HEK293 (cell line): ENCODE data around the gene RACGAP1.

Experiments
- EGR2 ChIP-seq: fragments of 450-650 bp; formaldehyde crosslinking; IDR thresholded peaks from 2 replicates; pipeline ENCODE4 v1.5.1; 2016; ENCODE audit warnings: low read depth, missing biosample characterization, missing genetic modification characterization
- HIC1 ChIP-seq: fragments of 450-650 bp; formaldehyde crosslinking; IDR thresholded peaks from 2 replicates; pipeline ENCODE4 v1.5.1; 2016; ENCODE audit warnings: missing biosample characterization, missing genetic modification characterization
- HOXC10 ChIP-seq: sonication (generic); formaldehyde crosslinking; IDR thresholded peaks from 2 replicates; pipeline ENCODE4 v1.8.1; 2023; ENCODE audit warnings: mild to moderate bottlenecking, missing genetic modification reagents
- IKZF3 ChIP-seq: fragments of 450-650 bp; IDR thresholded peaks from 2 replicates; pipeline ENCODE4 v1.5.0; 2018; ENCODE audit warnings: missing biosample characterization, mild to moderate bottlenecking, missing genetic modification characterization, moderate library complexity
- PRDM6 ChIP-seq: fragments of 450-650 bp; formaldehyde crosslinking; IDR thresholded peaks from 2 replicates; pipeline ENCODE4 v1.5.1; 2017; ENCODE audit warnings: missing biosample characterization, missing genetic modification characterization
- SETDB1 ChIP-seq: IDR thresholded peaks from one replicate; pipeline ENCODE4 v1.6.1; 2017; ENCODE audit warnings: mild to moderate bottlenecking, low read length, moderate library complexity, mixed read lengths; ENCODE audit not compliant: insufficient read length
- ZBTB10 ChIP-seq: fragments of 450-650 bp; formaldehyde crosslinking; IDR thresholded peaks from 2 replicates; pipeline ENCODE4 v1.5.1; 2016; ENCODE audit warnings: missing biosample characterization, missing genetic modification characterization
- ZBTB7A ChIP-seq: fragments of 450-650 bp; formaldehyde crosslinking; IDR thresholded peaks from 2 replicates; pipeline ENCODE4 v1.5.1; 2016; ENCODE audit warnings: low read depth, missing biosample characterization, missing genetic modification characterization
- ZFP41 ChIP-seq: fragments of 450-650 bp; formaldehyde crosslinking; IDR thresholded peaks from 2 replicates; pipeline ENCODE4 v1.5.1; 2016; ENCODE audit warnings: missing biosample characterization, missing genetic modification characterization, borderline replicate concordance
- ZFP69B ChIP-seq: fragments of 450-650 bp; formaldehyde crosslinking; IDR thresholded peaks from 2 replicates; pipeline ENCODE4 v1.5.1; 2016; ENCODE audit warnings: missing biosample characterization, missing genetic modification characterization
- ZNF221 ChIP-seq: fragments of 450-650 bp; formaldehyde crosslinking; IDR thresholded peaks from 2 replicates; pipeline ENCODE4 v1.5.1; 2017; ENCODE audit warnings: missing biosample characterization, missing genetic modification characterization, borderline replicate concordance
- ZNF239 ChIP-seq: fragments of 450-650 bp; formaldehyde crosslinking; IDR thresholded peaks from 2 replicates; pipeline ENCODE4 v1.5.1; 2016; ENCODE audit warnings: missing biosample characterization, missing genetic modification characterization
- ZNF362 ChIP-seq: fragments of 450-650 bp; formaldehyde crosslinking; IDR thresholded peaks from 2 replicates; pipeline ENCODE4 v1.5.1; 2016; ENCODE audit warnings: missing biosample characterization, missing genetic modification characterization
- ZNF366 ChIP-seq: fragments of 450-650 bp; formaldehyde crosslinking; conservative IDR thresholded peaks from 2 replicates; pipeline ENCODE4 v1.5.1; 2016; ENCODE audit warnings: missing biosample characterization, missing genetic modification characterization
- ZNF37A ChIP-seq: fragments of 450-650 bp; IDR thresholded peaks from 2 replicates; pipeline ENCODE4 v1.5.1; 2018; ENCODE audit warnings: missing biosample characterization, missing genetic modification characterization
- ZNF449 ChIP-seq: fragments of 450-650 bp; formaldehyde crosslinking; IDR thresholded peaks from 2 replicates; pipeline ENCODE4 v1.5.1; 2017; ENCODE audit warnings: missing biosample characterization, mild to moderate bottlenecking, missing genetic modification characterization, moderate library complexity
- ZNF518A ChIP-seq: fragments of 450-650 bp; formaldehyde crosslinking; conservative IDR thresholded peaks from 2 replicates; pipeline ENCODE4 v1.5.1; 2016; ENCODE audit warnings: low read depth, missing biosample characterization, missing genetic modification characterization
- ZNF544 ChIP-seq: fragments of 450-650 bp; formaldehyde crosslinking; IDR thresholded peaks from 2 replicates; pipeline ENCODE4 v1.5.0; 2017; ENCODE audit warnings: missing biosample characterization, missing genetic modification characterization
- ZNF558 ChIP-seq: fragments of 450-650 bp; formaldehyde crosslinking; IDR thresholded peaks from 2 replicates; pipeline ENCODE4 v1.5.1; 2016; ENCODE audit warnings: missing biosample characterization, missing genetic modification characterization
- ZNF76 ChIP-seq: fragments of 450-650 bp; formaldehyde crosslinking; IDR thresholded peaks from 2 replicates; pipeline ENCODE4; 2016; ENCODE audit warnings: low read depth, missing biosample characterization, missing genetic modification characterization, borderline replicate concordance
- ZNF791 ChIP-seq: fragments of 450-650 bp; formaldehyde crosslinking; IDR thresholded peaks from 2 replicates; pipeline ENCODE4 v1.5.1; 2016; ENCODE audit warnings: missing biosample characterization, missing genetic modification characterization
- ZXDB ChIP-seq: fragments of 450-650 bp; formaldehyde crosslinking; IDR thresholded peaks from 2 replicates; pipeline ENCODE4 v1.5.1; 2016; ENCODE audit warnings: missing biosample characterization, missing genetic modification characterization

RACGAP1 gene

GRCh38 chr12:50025187-50026059 lies at the start of gene RACGAP1 (continued):
- TF ChIP-seq ZBTB10 (peak; percentile 61; the same call in 1 of the 2 replicates), IKZF3 (tag by site-specific recombination) (0 out of 2 replicates have a peak, but pooled peaks have one; percentile 30), ZXDB (tag by site-specific recombination) (peak; percentile 96), ZNF518A (tag by site-specific recombination) (peak; percentile 97), ZNF37A (tag by site-specific recombination) (no peak), ZNF239 (tag by site-specific recombination) (no peak), EGR2 (peak; percentile 44), ZNF76 (tag by site-specific recombination) (peak; percentile 94), PRDM6 (tag by site-specific recombination) (no peak), ZFP41 (no peak), ZNF558 (0 out of 2 replicates have a peak, but pooled peaks have one; percentile 26), HIC1 (tag by site-specific recombination) (peak; percentile 67; the same call in 1 of the 2 replicates), ZBTB7A (tag by site-specific recombination) (peak; percentile 68; the same call in 1 of the 2 replicates), ZNF791 (tag by site-specific recombination) (no peak), HOXC10 (0 out of 2 replicates have a peak, but pooled peaks have one; percentile 76), ZNF221 (tag by site-specific recombination) (no peak), ZNF449 (tag by site-specific recombination) (peak; percentile 59), ZNF544 (no peak), ZNF366 (peak; percentile 76), SETDB1 (peak; percentile 71), ZNF362 (tag by site-specific recombination) (peak; percentile 100), ZFP69B (tag by site-specific recombination) (peak; percentile 97)
